Heart right ventricle (tissue), 16 donors: ENCODE measurements around the gene TRIM54. TPM values are rescaled to one million over a fixed set of nuclear protein-coding genes. Genes with fewer than 3 reads are reported as not detected.

Experiments used
- ATAC-seq, 8 donors: fragments of 200-7000 bp; cut with Tn5 transposase; one replicate each; pipeline ENCODE4 v1.9.1; 2020; ENCODE audit warnings: mild to moderate bottlenecking in 8 of 8, moderate library complexity in 8 of 8, moderate number of reproducible peaks in 1 of 8
- DNase-seq, 2 donors: peaks; one replicate each; pipeline ENCODE4 v3.0.0-alpha.2; 2020
- H3K27ac ChIP-seq, 10 donors: fragments of 200-600 bp; sonication (generic) in 2 of 10; one replicate each; pipeline versions ENCODE4 v1.5.0 to v1.8.0; 2020 to 2022; ENCODE audit warnings: mild to moderate bottlenecking in 3 of 10
- H3K27me3 ChIP-seq, 7 donors: fragments of 200-600 bp; one replicate each; pipeline ENCODE4 v1.8.0; 2021 to 2022; ENCODE audit warnings: mild to moderate bottlenecking in 2 of 7
- H3K36me3 ChIP-seq, 9 donors: fragments of 200-600 bp; sonication (generic) in 1 of 9; one replicate each; pipeline versions ENCODE4 v1.5.0 to v1.8.0; 2020 to 2022; ENCODE audit warnings: mild to moderate bottlenecking in 2 of 9
- H3K4me1 ChIP-seq, 9 donors: fragments of 200-600 bp; sonication (generic) in 1 of 9; one replicate each; pipeline versions ENCODE4 v1.5.0 to v1.8.0; 2020 to 2022; ENCODE audit warnings: mild to moderate bottlenecking in 4 of 9
- H3K4me3 ChIP-seq, 10 donors: fragments of 200-600 bp; sonication (generic) in 2 of 10; one replicate each; pipeline versions ENCODE4 v1.5.0 to v1.8.0; 2020 to 2022; ENCODE audit warnings: mild to moderate bottlenecking in 7 of 10, moderate library complexity in 2 of 10
- H3K9me3 ChIP-seq, 11 donors: fragments of 200-600 bp in 10 of 11; sonication (generic) in 2 of 11; one replicate each; pipeline versions ENCODE4 v1.5.0 to v1.8.0; 2013 to 2022; ENCODE audit warnings: mild to moderate bottlenecking in 2 of 11, control low read depth in 1 of 11, moderate library complexity in 1 of 11
- WGBS, 2 donors: extraction: QIAGEN DNeasy Blood & Tissue Kit; methylation state at CpG; one replicate each; pipeline ENCODE4 v1.1.7; 2013; ENCODE audit warnings: inconsistent platforms in 1 of 2; 5-methylcytosine and 5-hydroxymethylcytosine counted together
- intact Hi-C, 10 donors: fragments of 100-400 bp; cut with DNase I; formaldehyde crosslinking; loops; one replicate each; pipeline versions ENCODE4 v1.11.1 to v1.14.2; 2022
- polyA plus RNA-seq, 2 donors: library from polyadenylated mRNA; stranded (reverse); fragments of 200-250 nt; gene quantifications; one replicate each; pipeline ENCODE4 v1.2.3, GENCODE V29; 2013
- total RNA-seq, 10 donors: library from RNA; stranded (reverse); fragmentation: NEBNext Ultra II Directional in 3 of 10; extraction: Animal tissue kit (Norgen Biotek cat#: 25700) in 3 of 10; gene quantifications; one replicate each; pipeline versions ENCODE4 v1.2.1 to v1.2.4, GENCODE V29; 2021 to 2023
- TF ChIP-seq, protein P1 (sequence below), 9 donors: fragments of 200-600 bp; sonication (generic) in 2 of 9; IDR thresholded peaks; one replicate each; pipeline versions ENCODE4 v1.5.0 to v1.8.0; 2021 to 2022; ENCODE audit warnings: antibody characterized with exemption in 9 of 9, mild to moderate bottlenecking in 5 of 9, moderate library complexity in 1 of 9
- donor health status: Arrhythmogenic right ventricular cardiomyopathy.
- donor health status: ischemic (EF 13 %, LVEDD 7.1; RV severe dilation, severe dysfunction).
- donor health status: healthy with polysubstance abuse.
- donor health status: DM: no; HTN: yes; CAD: no.
- donor health status: DM: no; HTN: no; CAD: no.
- donor health status: ischemic (EF 25% LVEDD 6.9; RV normal size, moderate dysfunction).
- donor health status: ischemic (EF 25% LVEDD 5.7; RV mildly dilated, moderate dysfunction).
- donor health status: healthy.
- donor health status: DM: yes; HTN: yes; CAD: no.
- donor health status: Ischemic cardiomyopathy.
- donor health status: ischemic (EF 35%, LVEDD 5.7; RV mildly dilated, moderate dysfunction).
- donor health status: nonischemic (EF 11% LVEDD 7.7; RV severe dilation, severe dysfunction).
- donor health status: DM: yes; HTN: yes; CAD: no.
- donor health status: PGD.
- donor health status: ischemic (EF 29% LVEDD 5.4; RV normal size, mild dysfunction).
- donor health status: nonischemic (EF 23%, LVEDD 6.1; RV moderate dilation, normal function).

The TRIM54 gene
- total and polyA plus RNA-seq, 12 donors, result 131 to 568 (median 249) TPM

DNA sequence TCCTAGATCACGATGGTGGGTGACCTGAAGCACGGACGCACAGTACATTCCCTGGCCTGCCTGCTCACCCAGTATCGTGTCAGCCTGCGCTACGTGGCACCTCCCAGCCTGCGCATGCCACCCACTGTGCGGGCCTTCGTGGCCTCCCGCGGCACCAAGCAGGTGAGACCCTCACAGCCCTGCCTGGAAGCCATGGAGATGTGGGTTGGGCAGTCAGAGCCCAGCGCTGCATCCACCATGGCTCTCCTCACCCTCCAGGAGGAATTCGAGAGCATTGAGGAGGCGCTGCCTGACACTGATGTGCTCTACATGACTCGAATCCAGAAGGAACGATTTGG lies 39.6 kb upstream of the TRIM54 start:
- Histone ChIP-seq H3K36me3 (peaks cover 4 to 72% (median 35%) of the 10 kb centered on the region in 9 donors), H3K27ac (no peak overlapping the region), H3K4me3 (no peak overlapping the region), H3K9me3 (no peaks in the 10 kb centered on the region), H3K4me1 (peaks cover 0 to 34% (median 13%) of the 10 kb centered on the region in 9 donors), H3K27me3 (no peaks in the 10 kb centered on the region)
- TF ChIP-seq, protein P1, sequence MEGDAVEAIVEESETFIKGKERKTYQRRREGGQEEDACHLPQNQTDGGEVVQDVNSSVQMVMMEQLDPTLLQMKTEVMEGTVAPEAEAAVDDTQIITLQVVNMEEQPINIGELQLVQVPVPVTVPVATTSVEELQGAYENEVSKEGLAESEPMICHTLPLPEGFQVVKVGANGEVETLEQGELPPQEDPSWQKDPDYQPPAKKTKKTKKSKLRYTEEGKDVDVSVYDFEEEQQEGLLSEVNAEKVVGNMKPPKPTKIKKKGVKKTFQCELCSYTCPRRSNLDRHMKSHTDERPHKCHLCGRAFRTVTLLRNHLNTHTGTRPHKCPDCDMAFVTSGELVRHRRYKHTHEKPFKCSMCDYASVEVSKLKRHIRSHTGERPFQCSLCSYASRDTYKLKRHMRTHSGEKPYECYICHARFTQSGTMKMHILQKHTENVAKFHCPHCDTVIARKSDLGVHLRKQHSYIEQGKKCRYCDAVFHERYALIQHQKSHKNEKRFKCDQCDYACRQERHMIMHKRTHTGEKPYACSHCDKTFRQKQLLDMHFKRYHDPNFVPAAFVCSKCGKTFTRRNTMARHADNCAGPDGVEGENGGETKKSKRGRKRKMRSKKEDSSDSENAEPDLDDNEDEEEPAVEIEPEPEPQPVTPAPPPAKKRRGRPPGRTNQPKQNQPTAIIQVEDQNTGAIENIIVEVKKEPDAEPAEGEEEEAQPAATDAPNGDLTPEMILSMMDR (IDR thresholded peaks at IDR 0.05), result no peak
- intact Hi-C loops, result no loop called here
- no peak for DNase-seq
- 95 to 96% methylated on average over 16 of the region's 16 CpGs for WGBS, 2 donors
- ATAC-seq, result no peak

DNA sequence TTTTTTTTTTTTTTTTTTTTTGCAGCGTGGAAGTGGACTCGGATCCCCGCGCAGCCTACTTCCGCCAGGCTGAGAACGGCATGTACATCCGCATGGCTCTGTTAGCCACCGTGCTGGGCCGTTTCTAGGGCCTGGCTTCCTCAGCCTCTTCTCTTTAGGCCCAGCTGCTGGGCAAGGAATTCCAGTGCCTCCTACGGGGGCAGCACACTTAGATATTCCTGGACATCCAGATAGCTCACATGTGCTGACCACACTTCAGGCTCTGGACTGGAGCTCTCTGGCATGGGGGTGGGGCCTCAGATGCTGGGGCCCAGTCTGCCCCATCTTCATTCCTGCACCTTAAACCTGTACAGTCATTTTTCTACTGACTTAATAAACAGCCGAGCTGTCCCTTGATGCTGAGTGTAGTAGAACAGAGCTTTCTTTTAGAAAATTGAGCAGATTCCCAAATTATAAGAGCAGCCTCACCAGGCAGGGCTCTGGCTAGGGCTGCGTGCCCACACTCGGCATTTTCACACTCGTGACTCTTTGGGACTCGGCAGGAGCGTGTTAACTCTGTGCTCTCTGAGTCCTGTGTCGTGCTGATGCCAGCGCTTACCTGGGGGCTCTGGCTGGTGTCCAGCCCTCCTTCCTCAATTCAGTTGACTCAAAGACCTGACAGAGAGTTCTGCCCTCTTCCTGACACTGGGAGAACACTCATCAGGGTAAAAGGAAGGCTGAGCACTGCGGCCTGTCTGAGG lies 38.7 kb upstream of the TRIM54 start:
- intact Hi-C loops, result loop anchor here in 1 of 10 donors (2.0 kb wide), 1 partner anchor 37 kb away; no protein-coding TSS in a partner anchor
- Histone ChIP-seq H3K9me3 (no peaks in the 10 kb centered on the region), H3K36me3 (peaks cover 0 to 62% (median 30%) of the 10 kb centered on the region in 9 donors), H3K27ac (peak overlapping the region in 3 of 10 donors; percentile 19 to 67 (median 41)), H3K4me3 (no peak overlapping the region), H3K4me1 (peaks cover 0 to 34% (median 13%) of the 10 kb centered on the region in 9 donors), H3K27me3 (no peaks in the 10 kb centered on the region)
- DNase-seq (no peak), ATAC-seq (peak in 7 of 8 donors; percentile 25 to 60 (median 48))
- TF ChIP-seq, protein P1 (IDR thresholded peaks at IDR 0.05), result no peak
- WGBS, 2 donors, result 66 to 69% methylated on average over 19 of the region's 19 CpGs

DNA sequence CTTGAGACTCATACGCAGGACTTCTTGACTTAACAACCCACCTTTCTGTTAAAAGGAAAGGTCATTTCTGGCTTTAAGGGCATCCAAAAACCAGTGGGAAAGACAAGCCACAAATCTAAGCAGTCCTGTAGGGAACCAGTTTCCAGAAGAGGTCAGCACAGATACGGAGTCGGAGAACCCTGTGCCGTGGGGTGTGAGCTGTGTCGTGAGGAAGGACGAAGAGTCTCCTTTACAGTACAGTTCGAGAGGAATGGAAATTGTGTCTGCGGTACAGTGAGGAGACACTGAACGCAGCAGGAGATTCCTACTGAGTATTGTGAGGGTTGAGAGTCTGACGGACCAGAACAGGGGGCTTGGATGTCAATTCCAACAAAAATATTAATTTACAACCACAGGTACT lies 37.1 kb upstream of the TRIM54 start:
- peaks cover 0 to 38% (median 14%) of the 10 kb centered on the region in 9 donors for H3K4me1 ChIP-seq
- peaks cover 0 to 9% (median 0%) of the 10 kb centered on the region in 7 donors for H3K27me3 ChIP-seq
- peaks cover 0 to 46% (median 19%) of the 10 kb centered on the region in 9 donors for H3K36me3 ChIP-seq
- no peak overlapping the region for H3K4me3 ChIP-seq
- intact Hi-C loops, result loop anchor here in 3 of 10 donors (2.0 to 5.0 kb wide), 3 partner anchors 36 to 52 kb away; partner anchors contain the start of gene TRIM54 (in 1 of the 3)
- no peak overlapping the region for H3K27ac ChIP-seq
- ATAC-seq, result peak in 3 of 8 donors; percentile 38 to 46 (median 38)
- no peaks in the 10 kb centered on the region for H3K9me3 ChIP-seq
- TF ChIP-seq, protein P1 (IDR thresholded peaks at IDR 0.05), result no peak
- 65 to 72% methylated on average over 10 of the region's 10 CpGs for WGBS, 2 donors
- no peak for DNase-seq

DNA sequence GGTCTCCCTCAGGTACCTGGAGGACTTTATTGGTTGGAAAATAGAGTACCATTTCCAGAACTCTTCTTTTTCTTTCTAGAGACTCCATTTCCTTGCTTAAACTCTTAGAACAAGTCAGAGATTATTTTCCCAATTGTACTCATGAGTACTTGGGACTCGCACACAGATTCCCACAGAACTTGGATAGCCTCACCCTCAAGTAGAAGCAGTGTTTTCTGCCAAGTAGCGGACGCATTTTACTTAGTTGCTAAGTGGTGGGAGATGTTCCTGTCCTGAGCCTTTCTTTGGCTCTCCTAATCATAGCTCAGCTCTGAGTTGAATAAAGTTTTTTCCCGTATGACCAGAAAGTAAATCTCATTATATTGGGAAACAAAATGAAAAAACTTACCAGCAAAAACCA lies 36.6 kb upstream of the TRIM54 start:
- Histone ChIP-seq H3K27me3 (peaks cover 0 to 14% (median 3%) of the 10 kb centered on the region in 7 donors), H3K9me3 (no peaks in the 10 kb centered on the region), H3K27ac (no peak overlapping the region), H3K4me3 (no peak overlapping the region), H3K4me1 (peaks cover 0 to 42% (median 17%) of the 10 kb centered on the region in 9 donors), H3K36me3 (peaks cover 0 to 41% (median 14%) of the 10 kb centered on the region in 9 donors)
- DNase-seq, result no peak
- TF ChIP-seq, protein P1 (IDR thresholded peaks at IDR 0.05), result no peak
- ATAC-seq, result no peak
- WGBS, 2 donors, result 63 to 77% methylated on average over 4 of the region's 4 CpGs
- intact Hi-C loops, result loop anchor here in 3 of 10 donors (2.0 to 5.0 kb wide), 3 partner anchors 35 to 52 kb away; partner anchors contain the start of gene TRIM54 (in 1 of the 3)
